ENCODE measurements around the gene AK8. TPM values are rescaled to one million over a fixed set of nuclear protein-coding genes. Genes with fewer than 3 reads are reported as not detected.
"Not testable (repeated sequence)": the region's sequence is repeated elsewhere in the genome, so short reads cannot be mapped to it uniquely, and the experiment has no call there.

The AK8 gene
- total and polyA plus RNA-seq, 5 experiments from 2014 or later, result 0.14 TPM; not detected in 4

DNA sequence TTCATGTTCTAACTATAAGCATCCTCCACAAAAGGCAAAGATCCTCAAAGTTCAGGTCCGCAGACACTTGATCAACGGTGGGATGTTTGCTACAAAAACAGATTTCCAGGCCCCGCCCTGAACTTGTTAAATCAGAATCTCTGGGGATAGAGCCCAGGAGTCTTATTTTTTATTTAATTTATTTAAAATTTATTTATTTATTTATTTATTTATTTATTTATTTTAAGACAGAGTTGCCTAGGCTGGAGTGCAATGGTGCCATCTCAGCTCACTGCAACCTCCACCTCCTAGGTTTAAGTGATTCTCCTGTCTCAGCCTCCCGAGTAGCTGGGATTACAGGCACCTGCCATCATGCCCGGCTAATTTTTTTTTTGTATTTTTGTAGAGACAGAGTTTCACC, 166.9 kb downstream of the AK8 start:
- H3K27me3 Mint-ChIP-seq, result peaks cover 7 to 18% (median 10%) of the 10 kb centered on the region in 5 donors
- H3K4me1 Mint-ChIP-seq, H3K4me3 Mint-ChIP-seq, ATAC-seq, H3K9me3 Mint-ChIP-seq, H3K36me3 Mint-ChIP-seq, DNase-seq, H3K27ac Mint-ChIP-seq, POLR2A ChIA-PET: not testable (repeated sequence)

DNA sequence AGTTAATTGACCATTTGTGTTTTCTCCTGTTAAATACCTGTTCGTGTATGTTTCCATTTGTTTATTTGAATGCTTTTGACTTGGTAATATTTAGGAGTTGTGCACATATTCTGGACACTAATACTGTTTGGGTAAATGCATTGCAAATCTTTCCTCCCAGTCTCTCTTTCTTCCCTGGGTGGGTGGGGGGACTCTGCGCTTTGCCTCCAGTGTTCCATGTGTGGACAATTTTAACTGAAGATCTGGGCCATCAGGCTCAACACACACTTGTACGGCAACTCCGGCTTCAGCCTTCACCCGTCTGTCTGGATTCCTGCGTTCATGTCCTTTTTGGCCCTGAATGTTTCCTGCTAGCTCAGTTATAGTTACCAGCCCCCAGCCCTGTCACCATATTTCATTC, 167.8 kb downstream of the AK8 start:
- Mint-ChIP-seq H3K36me3 (no peaks in the 10 kb centered on the region), H3K4me3 (no peak overlapping the region), H3K27me3 (peaks cover 7 to 25% (median 10%) of the 10 kb centered on the region in 5 donors), H3K9me3 (no peaks in the 10 kb centered on the region), H3K27ac (no peak overlapping the region), H3K4me1 (no peaks in the 10 kb centered on the region)
- POLR2A ChIA-PET, result no interaction called here
- ATAC-seq, result no peak
- no peak for DNase-seq

DNA sequence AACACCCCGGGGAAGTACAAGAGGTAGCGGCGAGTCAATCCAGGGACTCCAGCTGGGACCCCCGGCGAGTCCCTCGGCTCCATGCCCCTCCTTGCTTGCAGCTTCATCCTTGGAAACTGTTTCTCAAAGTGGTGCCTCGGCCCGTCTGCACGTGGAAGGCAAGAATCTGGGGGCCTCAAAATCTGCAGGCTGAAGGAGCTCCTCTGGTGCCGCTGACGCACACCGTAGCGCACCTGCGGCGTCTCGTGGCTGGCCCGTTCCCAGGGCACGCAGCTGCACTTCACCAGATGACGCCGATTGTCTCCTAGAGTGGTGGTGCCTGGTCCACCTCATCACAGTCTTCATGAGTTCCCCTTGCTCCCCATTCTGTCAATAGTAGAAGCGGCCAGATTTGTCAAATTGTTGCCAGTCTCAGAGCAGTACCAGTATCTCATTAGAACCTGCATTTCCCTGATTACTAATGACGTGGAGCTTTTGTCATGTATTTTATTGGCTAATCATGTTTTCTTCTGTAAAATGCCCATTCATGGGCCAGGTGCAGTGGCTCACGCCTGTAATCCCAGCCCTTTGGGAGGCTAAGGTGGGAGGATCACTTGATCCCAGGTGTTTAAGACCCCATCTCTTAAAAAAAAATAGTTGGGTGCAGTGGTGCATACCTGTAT, 169.2 kb downstream of the AK8 start:
- no peaks in the 10 kb centered on the region for H3K9me3 Mint-ChIP-seq
- H3K36me3 Mint-ChIP-seq, result no peaks in the 10 kb centered on the region
- H3K4me3 Mint-ChIP-seq, result no peak overlapping the region
- no peak for DNase-seq
- H3K4me1 Mint-ChIP-seq, result no peaks in the 10 kb centered on the region
- POLR2A ChIA-PET, result no interaction called here
- H3K27ac Mint-ChIP-seq, result no peak overlapping the region
- no peak for ATAC-seq
- peaks cover 7 to 26% (median 10%) of the 10 kb centered on the region in 5 donors for H3K27me3 Mint-ChIP-seq

DNA sequence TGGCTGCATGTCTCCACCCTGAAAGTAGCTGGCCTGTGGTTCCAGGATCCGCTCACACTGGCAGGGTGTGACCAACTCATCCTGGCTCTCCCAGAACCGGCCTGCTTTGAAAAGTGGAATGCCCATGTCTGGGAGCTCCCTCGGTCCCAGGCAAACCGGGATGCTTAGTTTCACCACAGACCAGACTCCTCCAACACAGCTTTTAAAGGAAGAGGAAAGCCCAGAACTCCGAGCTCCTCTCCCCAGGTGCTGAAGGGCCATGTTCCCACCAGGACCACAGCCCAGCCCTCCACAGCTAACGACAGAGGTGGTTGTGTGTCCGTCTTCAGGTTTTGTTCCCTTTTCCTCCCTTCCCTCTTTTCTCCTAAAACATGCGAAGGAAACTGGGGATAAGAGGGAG, 169.8 kb downstream of the AK8 start:
- DNase-seq (no peak), ATAC-seq (no peak)
- no peaks in the 10 kb centered on the region for H3K36me3 Mint-ChIP-seq
- no peaks in the 10 kb centered on the region for H3K9me3 Mint-ChIP-seq
- no peaks in the 10 kb centered on the region for H3K4me1 Mint-ChIP-seq
- H3K27ac Mint-ChIP-seq, result no peak overlapping the region
- H3K4me3 Mint-ChIP-seq, result no peak overlapping the region
- peaks cover 3 to 21% (median 8%) of the 10 kb centered on the region in 5 donors for H3K27me3 Mint-ChIP-seq
- POLR2A ChIA-PET, result no interaction called here

DNA sequence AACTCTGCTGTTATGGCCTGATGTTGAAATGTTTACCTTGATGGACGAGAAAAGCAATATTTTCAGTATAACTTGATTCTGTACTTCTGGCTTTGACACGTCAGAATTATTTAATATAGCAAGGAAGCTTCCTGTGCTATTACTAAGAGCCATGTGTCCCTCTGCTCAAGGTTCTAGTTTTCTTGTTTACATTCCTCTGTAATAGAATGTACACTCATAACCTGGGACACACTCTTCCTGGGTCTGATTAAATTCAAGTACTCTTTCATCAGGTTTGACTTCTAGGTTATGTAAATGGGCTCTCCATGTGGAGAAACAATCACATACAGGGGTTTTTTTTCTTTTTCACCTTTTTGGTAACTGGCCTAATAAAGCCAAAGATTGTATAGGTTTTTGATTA, 174.7 kb downstream of the AK8 start:
- H3K4me3 Mint-ChIP-seq, result no peak overlapping the region
- no peak overlapping the region for H3K27ac Mint-ChIP-seq
- no peaks in the 10 kb centered on the region for H3K4me1 Mint-ChIP-seq
- POLR2A ChIA-PET, result interaction anchor here (0.6 kb wide), 1 partner anchor 269 kb away, joined by 3 read pairs; no protein-coding TSS in a partner anchor
- peaks cover 0 to 4% (median 0%) of the 10 kb centered on the region in 3 donors for H3K36me3 Mint-ChIP-seq
- DNase-seq, result no peak
- no peak for ATAC-seq
- peaks cover 6 to 21% (median 14%) of the 10 kb centered on the region in 5 donors for H3K27me3 Mint-ChIP-seq
- peaks cover 0 to 7% (median 5%) of the 10 kb centered on the region in 9 donors for H3K9me3 Mint-ChIP-seq

DNA sequence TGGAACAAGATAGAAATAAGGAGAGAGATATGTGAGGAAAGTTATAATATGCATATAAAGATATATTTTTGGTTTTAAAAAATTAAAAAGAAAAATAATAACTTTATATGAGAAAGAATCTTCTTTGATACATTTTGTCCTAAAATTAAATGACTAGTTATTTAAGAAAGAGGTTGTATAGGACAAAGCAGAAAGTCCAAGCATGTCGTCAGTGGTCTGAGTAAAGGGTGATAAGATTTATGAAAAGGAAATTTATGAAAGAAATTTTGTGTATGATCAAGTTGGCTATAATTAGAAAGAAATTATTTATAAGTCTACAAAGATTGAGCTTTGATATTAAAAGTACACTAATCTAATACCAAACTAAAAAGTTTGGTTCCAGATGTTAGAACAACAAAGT, 175.8 kb downstream of the AK8 start:
- POLR2A ChIA-PET, result no interaction called here

DNA sequence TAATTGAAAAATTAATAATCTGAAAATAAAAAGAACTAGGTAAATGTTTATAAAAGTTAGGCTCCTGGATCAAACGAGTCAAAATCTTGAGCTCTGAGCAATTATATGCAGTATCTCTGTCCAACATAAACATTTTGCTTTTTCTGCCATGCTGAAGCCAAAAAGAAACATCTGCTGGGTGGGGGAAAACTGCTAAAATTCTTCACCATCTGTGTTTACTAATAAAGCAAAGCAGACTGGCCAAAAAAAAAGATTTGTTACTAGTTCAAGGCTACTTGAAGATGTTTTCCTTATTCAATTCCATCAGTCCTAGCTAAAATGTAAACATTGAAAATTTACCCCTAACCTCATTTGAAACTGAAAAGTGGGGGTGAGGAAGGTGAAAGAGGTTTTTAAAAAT, 178.1 kb downstream of the AK8 start:
- Mint-ChIP-seq H3K9me3 (peaks cover 7 to 36% (median 29%) of the 10 kb centered on the region in 9 donors), H3K27ac (no peak overlapping the region), H3K36me3 (peaks cover 0 to 27% (median 4%) of the 10 kb centered on the region in 3 donors), H3K4me3 (no peak overlapping the region), H3K27me3 (peaks cover 0 to 13% (median 5%) of the 10 kb centered on the region in 5 donors), H3K4me1 (no peaks in the 10 kb centered on the region)
- POLR2A ChIA-PET, result no interaction called here
- DNase-seq (no peak), ATAC-seq (no peak)

More for the DNA sequence above, 175.8 kb downstream of the AK8 start:
- peaks cover 3 to 18% (median 15%) of the 10 kb centered on the region in 9 donors for H3K9me3 Mint-ChIP-seq
- peaks cover 6 to 21% (median 15%) of the 10 kb centered on the region in 5 donors for H3K27me3 Mint-ChIP-seq
- H3K4me1 Mint-ChIP-seq, result no peaks in the 10 kb centered on the region
- ATAC-seq, result no peak
- peaks cover 0 to 15% (median 4%) of the 10 kb centered on the region in 3 donors for H3K36me3 Mint-ChIP-seq
- H3K27ac Mint-ChIP-seq, result no peak overlapping the region
- no peak for DNase-seq
- no peak overlapping the region for H3K4me3 Mint-ChIP-seq

DNA sequence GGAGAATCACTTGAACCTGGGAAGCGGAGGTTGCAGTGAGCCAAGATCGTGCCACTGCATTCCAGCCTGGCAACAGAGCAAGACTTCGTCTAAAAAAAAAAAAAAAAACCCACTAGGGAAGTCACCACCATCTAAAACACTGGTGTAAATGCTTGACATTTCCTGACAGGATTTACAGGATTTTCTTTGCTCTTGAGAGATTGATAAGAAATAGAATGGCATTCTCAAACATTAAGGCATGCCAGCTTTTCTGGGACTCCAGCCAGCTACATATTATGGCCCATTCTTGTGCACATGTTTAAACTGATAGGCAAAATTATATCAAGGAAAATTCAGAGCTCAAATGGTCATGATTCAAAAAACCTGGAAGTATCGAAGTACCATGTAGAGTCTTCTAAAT, 179.1 kb downstream of the AK8 start:
- POLR2A ChIA-PET, result no interaction called here
- DNase-seq (no peak), ATAC-seq (no peak)
- no peak overlapping the region for H3K27ac Mint-ChIP-seq
- H3K4me3 Mint-ChIP-seq, result no peak overlapping the region
- H3K36me3 Mint-ChIP-seq, result peaks cover 0 to 27% (median 4%) of the 10 kb centered on the region in 3 donors
- peaks cover 0 to 4% (median under 1%) of the 10 kb centered on the region in 4 donors for H3K4me1 Mint-ChIP-seq
- H3K9me3 Mint-ChIP-seq, result peaks cover 7 to 38% (median 29%) of the 10 kb centered on the region in 9 donors
- H3K27me3 Mint-ChIP-seq, result peaks cover 0 to 9% (median 4%) of the 10 kb centered on the region in 5 donors

DNA sequence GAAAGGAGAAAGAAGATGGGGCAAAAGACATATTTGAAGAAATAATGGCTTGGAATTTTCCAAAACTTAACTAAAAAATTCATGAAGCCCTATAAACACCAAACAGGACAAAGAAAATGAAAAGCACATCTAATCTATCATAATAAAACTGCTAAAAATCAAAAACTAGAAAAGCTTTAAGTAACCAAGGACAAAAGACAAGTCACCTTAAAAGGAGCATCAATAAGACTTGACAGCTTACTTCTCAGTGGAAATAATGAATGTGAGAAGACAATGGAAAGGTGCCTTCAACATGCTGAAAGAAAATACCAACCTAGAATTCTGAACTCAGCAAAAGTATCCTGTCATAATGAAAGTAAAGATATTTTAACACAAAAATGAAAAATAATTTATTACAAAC, 180.9 kb downstream of the AK8 start:
- peaks cover 0 to 7% (median 3%) of the 10 kb centered on the region in 5 donors for H3K27me3 Mint-ChIP-seq
- ATAC-seq (no peak), DNase-seq (no peak)
- H3K36me3 Mint-ChIP-seq, result peaks cover 7 to 27% (median 11%) of the 10 kb centered on the region in 3 donors
- H3K9me3 Mint-ChIP-seq, result peaks cover 8 to 38% (median 29%) of the 10 kb centered on the region in 9 donors
- no peak overlapping the region for H3K4me3 Mint-ChIP-seq
- POLR2A ChIA-PET, result no interaction called here
- no peak overlapping the region for H3K27ac Mint-ChIP-seq
- peaks cover 0 to 4% (median under 1%) of the 10 kb centered on the region in 4 donors for H3K4me1 Mint-ChIP-seq

DNA sequence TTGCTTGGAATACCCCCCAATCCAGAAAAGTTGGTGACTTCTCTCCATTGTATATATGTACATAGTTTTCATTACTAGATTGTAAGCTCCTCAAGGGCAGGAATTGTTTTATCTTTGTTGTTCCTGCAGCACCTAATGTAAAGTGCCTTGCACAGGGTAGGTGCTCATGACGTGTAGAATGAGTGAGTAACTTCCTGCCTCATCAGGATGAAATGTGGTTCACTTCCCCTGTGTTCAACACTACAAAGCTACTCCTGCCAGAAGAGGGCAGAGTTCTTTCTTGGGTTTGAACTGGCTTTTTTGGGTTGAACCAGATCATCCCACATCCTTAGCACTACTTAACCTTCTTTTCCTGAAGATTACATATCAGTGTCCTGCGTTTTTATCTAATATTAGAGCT, 183.9 kb downstream of the AK8 start:
- H3K4me3 Mint-ChIP-seq, result no peak overlapping the region
- H3K4me1 Mint-ChIP-seq, result peaks cover 0 to 4% (median under 1%) of the 10 kb centered on the region in 4 donors
- peaks cover 8 to 38% (median 29%) of the 10 kb centered on the region in 9 donors for H3K9me3 Mint-ChIP-seq
- POLR2A ChIA-PET, result no interaction called here
- DNase-seq, result peak in 4 of 10 donors; percentile 5 to 29 (median 12)
- peak; percentile 70 to 86 for ATAC-seq
- no peak overlapping the region for H3K27ac Mint-ChIP-seq
- H3K36me3 Mint-ChIP-seq, result peaks cover 27 to 36% (median 31%) of the 10 kb centered on the region in 3 donors
- peaks cover 0 to 4% (median 2%) of the 10 kb centered on the region in 5 donors for H3K27me3 Mint-ChIP-seq

DNA sequence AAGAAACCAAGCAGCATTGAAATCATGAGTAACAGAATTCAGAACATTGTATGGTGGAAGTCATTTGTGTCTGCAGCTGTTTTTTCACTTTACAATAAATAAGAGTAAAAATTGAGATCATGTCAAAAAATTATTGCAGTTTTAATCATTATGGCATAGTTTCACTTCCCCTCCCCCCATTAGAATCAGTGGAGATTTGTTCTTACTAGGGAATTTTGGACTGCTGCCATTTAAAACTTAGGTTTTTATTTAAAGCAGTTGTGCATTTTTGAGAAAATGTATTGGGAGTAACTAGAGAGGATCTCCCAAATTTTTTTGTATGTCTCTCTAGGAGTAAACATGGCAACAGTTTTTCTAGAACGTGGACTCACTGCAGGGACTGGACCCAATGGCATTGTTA, 187.4 kb downstream of the AK8 start:
- no peaks in the 10 kb centered on the region for H3K27me3 Mint-ChIP-seq
- ATAC-seq (no peak), DNase-seq (no peak)
- H3K4me3 Mint-ChIP-seq, result no peak overlapping the region
- peaks cover 0 to 7% (median under 1%) of the 10 kb centered on the region in 9 donors for H3K9me3 Mint-ChIP-seq
- H3K36me3 Mint-ChIP-seq, result peaks cover 10 to 68% (median 49%) of the 10 kb centered on the region in 3 donors
- no peak overlapping the region for H3K27ac Mint-ChIP-seq
- POLR2A ChIA-PET, result no interaction called here
- peaks cover 0 to 4% (median under 1%) of the 10 kb centered on the region in 4 donors for H3K4me1 Mint-ChIP-seq

DNA sequence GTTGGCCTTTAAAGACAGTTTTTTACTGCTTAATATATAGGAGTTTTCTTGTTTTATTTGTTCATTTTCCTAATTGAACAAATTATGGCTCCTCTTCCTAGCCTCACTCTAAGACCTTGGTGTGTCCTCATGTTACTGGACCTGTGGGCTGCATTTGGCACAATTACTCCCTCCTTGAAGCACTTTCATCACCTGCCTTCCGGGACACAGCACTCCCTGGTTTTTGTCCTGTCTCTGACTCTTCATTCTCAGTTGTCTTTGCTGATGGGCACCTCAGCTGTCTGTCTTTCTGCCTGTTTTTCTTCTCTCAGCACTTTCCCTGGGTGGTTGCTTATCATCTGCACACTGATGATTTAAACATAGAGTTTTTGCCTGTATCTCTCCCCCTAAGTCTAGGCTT, 194.2 kb downstream of the AK8 start:
- no peak for ATAC-seq
- Mint-ChIP-seq H3K27me3 (no peaks in the 10 kb centered on the region), H3K9me3 (no peaks in the 10 kb centered on the region), H3K36me3 (peaks cover 5 to 86% (median 49%) of the 10 kb centered on the region in 3 donors), H3K27ac (no peak overlapping the region), H3K4me3 (no peak overlapping the region), H3K4me1 (peaks cover 4 to 18% (median 9%) of the 10 kb centered on the region in 4 donors)
- no peak for DNase-seq
- POLR2A ChIA-PET, result no interaction called here

DNA sequence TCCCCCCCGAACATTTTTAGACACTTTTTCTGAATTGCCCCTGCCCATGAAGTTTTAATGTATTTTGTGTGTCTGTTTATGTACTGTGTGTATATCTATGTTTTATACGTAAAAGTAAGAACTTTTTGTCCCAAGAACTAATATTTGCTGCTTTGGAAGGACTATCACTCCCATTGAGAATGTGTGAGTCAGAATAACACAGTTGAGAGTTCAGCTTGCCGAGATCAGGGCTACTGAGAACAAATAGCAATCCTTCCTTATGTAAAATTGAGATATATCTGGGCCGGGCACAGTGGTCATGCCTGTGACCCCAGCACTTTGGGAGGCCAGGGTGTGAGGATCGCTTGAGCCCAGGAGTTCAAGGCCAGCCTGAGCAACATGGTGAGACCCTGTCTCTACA, 196.5 kb downstream of the AK8 start:
- ATAC-seq (no peak), DNase-seq (no peak)
- POLR2A ChIA-PET, result no interaction called here
- no peaks in the 10 kb centered on the region for H3K27me3 Mint-ChIP-seq
- peaks cover 6 to 24% (median 16%) of the 10 kb centered on the region in 4 donors for H3K4me1 Mint-ChIP-seq
- H3K36me3 Mint-ChIP-seq, result peaks cover 0 to 80% (median 37%) of the 10 kb centered on the region in 3 donors
- H3K9me3 Mint-ChIP-seq, result no peaks in the 10 kb centered on the region
- no peak overlapping the region for H3K4me3 Mint-ChIP-seq
- no peak overlapping the region for H3K27ac Mint-ChIP-seq

Data from naive thymus-derived CD8-positive, alpha-beta T cell (primary cell).